ENCODE results near the gene CDA. TPM values are rescaled to one million over a fixed set of nuclear protein-coding genes. Genes with fewer than 3 reads are reported as not detected.
A peak's percentile ranks its signal among the peaks of the same experiment; 100 is the strongest.

The CDA gene
- polyA plus RNA-seq, 1 of the 3 experiments (the other 2 are of a cell fraction), result 0.12 TPM

GRCh38 chr1:20636785-20637347 lies 48.0 kb downstream of the CDA start:
- Histone ChIP-seq H3K9me3 (no peaks in the 10 kb centered on the region), H3K4me2 (no peak overlapping the region), H3K27me3 (ENCODE audit: insufficient read depth) (no peaks in the 10 kb centered on the region), H3K9me2 (no peaks in the 10 kb centered on the region), H3K27ac (ENCODE audit: low read depth in 2 of 2, low read length in 1 of 2) (no peak overlapping the region), H2AFZ (ENCODE audit: low read depth) (no peak overlapping the region), H3F3A (replicated peaks; ENCODE audit: insufficient read depth) (no peaks in the 10 kb centered on the region), H3K36me3 (replicated peaks in 1 of 2; ENCODE audit: control insufficient read depth in 1 of 2, insufficient read depth in 2 of 2, low read length in 1 of 2) (peaks cover 0 to 13% of the 10 kb centered on the region in 2 experiments), H3K4me3 (ENCODE audit: low read depth in 2 of 2, low read length in 1 of 2) (no peak overlapping the region), H4K20me1 (ENCODE audit: insufficient read depth) (no peaks in the 10 kb centered on the region; the same call in 1 of the 2 replicates), H3K9ac (no peak overlapping the region), H3K4me1 (ENCODE audit: control insufficient read depth in 1 of 2, insufficient read depth in 2 of 2, low read depth in 1 of 2, low read length in 1 of 2) (peaks cover 0 to 12% of the 10 kb centered on the region in 2 experiments; a peak in 1 of 4 replicates), H3K79me2 (ENCODE audit: insufficient read depth) (no peaks in the 10 kb centered on the region)
- ChIA-PET POLR2A (no interaction called here), CTCF (interaction anchor here (1.0 to 10.4 kb wide), 3 partner anchors 63 to 123 kb away, joined by 3 to 97 read pairs (median 49); no protein-coding TSS in a partner anchor)
- 87% methylated on average over 7 of the region's 8 CpGs for WGBS (ENCODE audit: low lambda C conversion rate)
- no peak for DNase-seq
- TF ChIP-seq USF1 (IDR thresholded peaks at IDR 0.05; ENCODE audit: borderline replicate concordance, low read depth) (no peak), TAF1 (IDR thresholded peaks at IDR 0.05; ENCODE audit: borderline replicate concordance, low read depth, low read length) (no peak), JUND (IDR thresholded peaks at IDR 0.05) (no peak), MXI1 (IDR thresholded peaks at IDR 0.05; ENCODE audit: low read depth, low read length) (no peak), FOXJ3 (CRISPR knock-in tag; IDR thresholded peaks at IDR 0.05) (no peak)

GRCh38 chr1:20640183-20640597 lies 51.3 kb downstream of the CDA start:
- no peaks in the 10 kb centered on the region for H3K4me1 ChIP-seq (ENCODE audit: control insufficient read depth in 1 of 2, insufficient read depth in 2 of 2, low read depth in 1 of 2, low read length in 1 of 2)
- H3K4me2 ChIP-seq, result no peak overlapping the region
- peak; percentile 79 for DNase-seq
- no peaks in the 10 kb centered on the region for H3K9me3 ChIP-seq
- H4K20me1 ChIP-seq (ENCODE audit: insufficient read depth), result no peaks in the 10 kb centered on the region
- peaks cover 6 to 21% of the 10 kb centered on the region in 2 experiments for H3K36me3 ChIP-seq (replicated peaks in 1 of 2; ENCODE audit: control insufficient read depth in 1 of 2, insufficient read depth in 2 of 2, low read length in 1 of 2)
- 15% methylated on average over 6 of the region's 6 CpGs for WGBS (ENCODE audit: low lambda C conversion rate)
- H3K79me2 ChIP-seq (ENCODE audit: insufficient read depth), result no peaks in the 10 kb centered on the region
- ChIA-PET POLR2A (no interaction called here), CTCF (interaction anchor here (0.9 to 10.4 kb wide), 11 partner anchors 7 to 138 kb away, joined by 3 to 97 read pairs (median 12); partner anchors contain the start of genes DDOST, FAM43B and PINK1)
- no peak overlapping the region for H3K9ac ChIP-seq
- H2AFZ ChIP-seq (ENCODE audit: low read depth), result no peak overlapping the region
- H3F3A ChIP-seq (replicated peaks; ENCODE audit: insufficient read depth), result no peaks in the 10 kb centered on the region
- TF ChIP-seq RAD21 (IDR thresholded peaks at IDR 0.05; ENCODE audit: low read length), result peak; percentile 82
- no peak for TF ChIP-seq TCF12 (IDR thresholded peaks at IDR 0.05)
- TF ChIP-seq PBX3 (IDR thresholded peaks at IDR 0.05), result 0 out of 2 replicates have a peak, but pooled peaks have one; percentile 27
- peak; percentile 84 for TF ChIP-seq CTCF (IDR thresholded peaks at IDR 0.05)
- peak; percentile 81 for TF ChIP-seq SMC3 (IDR thresholded peaks at IDR 0.05; ENCODE audit: low read depth, low read length)
- TF ChIP-seq EZH2phosphoT487 (IDR thresholded peaks at IDR 0.05; ENCODE audit: borderline replicate concordance, low read depth), result no peak
- H3K4me3 ChIP-seq (ENCODE audit: low read depth in 2 of 2, low read length in 1 of 2), result no peak overlapping the region; a peak in 1 of 4 replicates
- H3K9me2 ChIP-seq, result no peaks in the 10 kb centered on the region
- H3K27me3 ChIP-seq (ENCODE audit: insufficient read depth), result no peaks in the 10 kb centered on the region
- no peak overlapping the region for H3K27ac ChIP-seq (ENCODE audit: low read depth in 2 of 2, low read length in 1 of 2)
